Gastrocnemius medialis (tissue), 4 donors: ENCODE measurements around the gene EP300.

Source experiments
- POLR2A ChIP-seq, 2 donors: fragments of 450-650 bp; IDR thresholded peaks; one replicate each; pipeline ENCODE4 v1.6.1; 2017; ENCODE audit warnings: antibody characterized with exemption in 2 of 2, mild to moderate bottlenecking in 2 of 2, moderate library complexity in 2 of 2
- TF ChIP-seq, protein P1 (sequence below), 5 experiments: fragments of 450-650 bp in 3 of 5; fragments of 200-600 bp in 2 of 5; sonication (generic) in 2 of 5; IDR thresholded peaks in 4 of 5; conservative IDR thresholded peaks in 1 of 5; 1 replicate in 4 of 5; 2 replicates in 1 of 5; pipeline ENCODE4 v1.5.1; 2016 to 2019; ENCODE audit warnings: antibody characterized with exemption in 5 of 5, mild to moderate bottlenecking in 3 of 5, moderate library complexity in 3 of 5

DNA sequence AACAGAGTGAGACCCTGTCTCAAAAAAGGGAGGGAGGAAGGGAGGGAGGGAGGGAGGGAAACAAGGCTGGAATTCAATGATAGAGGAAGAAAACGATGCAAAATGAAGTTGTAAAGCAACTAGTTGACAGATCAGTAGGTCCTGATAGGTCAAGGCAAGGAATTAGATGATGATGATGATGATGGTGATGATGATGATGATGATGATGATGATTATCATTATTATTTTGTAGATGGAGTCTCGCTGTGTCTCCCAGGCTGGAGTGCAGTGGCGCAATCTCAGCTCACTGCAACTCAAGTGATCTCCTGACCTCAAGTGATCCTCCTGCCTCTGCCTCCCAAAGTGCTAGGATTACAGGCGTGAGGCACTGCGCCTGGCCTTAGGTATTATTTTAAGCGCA is 101.4 kb downstream of the EP300 start:
- TF ChIP-seq, protein P1, sequence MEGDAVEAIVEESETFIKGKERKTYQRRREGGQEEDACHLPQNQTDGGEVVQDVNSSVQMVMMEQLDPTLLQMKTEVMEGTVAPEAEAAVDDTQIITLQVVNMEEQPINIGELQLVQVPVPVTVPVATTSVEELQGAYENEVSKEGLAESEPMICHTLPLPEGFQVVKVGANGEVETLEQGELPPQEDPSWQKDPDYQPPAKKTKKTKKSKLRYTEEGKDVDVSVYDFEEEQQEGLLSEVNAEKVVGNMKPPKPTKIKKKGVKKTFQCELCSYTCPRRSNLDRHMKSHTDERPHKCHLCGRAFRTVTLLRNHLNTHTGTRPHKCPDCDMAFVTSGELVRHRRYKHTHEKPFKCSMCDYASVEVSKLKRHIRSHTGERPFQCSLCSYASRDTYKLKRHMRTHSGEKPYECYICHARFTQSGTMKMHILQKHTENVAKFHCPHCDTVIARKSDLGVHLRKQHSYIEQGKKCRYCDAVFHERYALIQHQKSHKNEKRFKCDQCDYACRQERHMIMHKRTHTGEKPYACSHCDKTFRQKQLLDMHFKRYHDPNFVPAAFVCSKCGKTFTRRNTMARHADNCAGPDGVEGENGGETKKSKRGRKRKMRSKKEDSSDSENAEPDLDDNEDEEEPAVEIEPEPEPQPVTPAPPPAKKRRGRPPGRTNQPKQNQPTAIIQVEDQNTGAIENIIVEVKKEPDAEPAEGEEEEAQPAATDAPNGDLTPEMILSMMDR (IDR thresholded peaks at IDR 0.05 in 4 of 5, conservative IDR thresholded peaks at IDR 0.05 in 1 of 5): no peak
- TF ChIP-seq POLR2A (IDR thresholded peaks at IDR 0.05): no peak
